ACC112 (cell line): ENCODE results near the gene RAI1.

ENCODE experiments used
- H2AFZ ChIP-seq: fragments of 200-600 bp; sonication (generic); one replicate; pipeline ENCODE4 v1.6.0; 2017; ENCODE audit warnings: antibody characterized with exemption, low read length; ENCODE audit not compliant: unreplicated experiment
- H3K27ac ChIP-seq: fragments of 200-600 bp; sonication (generic); 2 replicates; pipeline ENCODE4 v1.5.1; 2014; ENCODE audit warnings: low read depth, mild to moderate bottlenecking, antibody characterized with exemption, low read length, moderate library complexity
- H3K27me3 ChIP-seq: fragments of 200-600 bp; sonication (generic); 2 replicates; pipeline ENCODE4 v1.6.1; 2014; ENCODE audit warnings: mild to moderate bottlenecking, antibody characterized with exemption, low read length, moderate library complexity, mixed read lengths; ENCODE audit not compliant: insufficient read depth
- H3K36me3 ChIP-seq: fragments of 200-600 bp; sonication (generic); 2 replicates; pipeline ENCODE4 v1.6.1; 2016; ENCODE audit warnings: mild to moderate bottlenecking, antibody characterized with exemption, low read length, moderate library complexity, mixed read lengths; ENCODE audit not compliant: insufficient read depth
- H3K4me1 ChIP-seq: fragments of 200-600 bp; sonication (generic); one replicate; pipeline ENCODE4 v1.6.1; 2016; ENCODE audit warnings: low read length, mixed read lengths; ENCODE audit not compliant: insufficient read depth, unreplicated experiment, control insufficient read depth
- H3K4me3 ChIP-seq: fragments of 200-600 bp; sonication (generic); 2 replicates; pipeline ENCODE4 v1.5.1; 2014; ENCODE audit warnings: mild to moderate bottlenecking, low read depth, low read length
- H3K79me2 ChIP-seq: fragments of 200-600 bp; sonication (generic); one replicate; pipeline ENCODE4 v1.6.0; 2016; ENCODE audit warnings: low read length; ENCODE audit not compliant: control insufficient read depth, unreplicated experiment, insufficient read depth

The RAI1 gene

GRCh38 chr17:17757391-17757791, 76.1 kb downstream of the RAI1 start:
- H3K27ac ChIP-seq, result no peak overlapping the region
- H3K4me1 ChIP-seq, result peaks cover 12% of the 10 kb centered on the region
- H3K79me2 ChIP-seq, result peaks cover 39% of the 10 kb centered on the region
- H3K4me3 ChIP-seq, result no peak overlapping the region
- H2AFZ ChIP-seq, result no peak overlapping the region
- H3K36me3 ChIP-seq, result no peaks in the 10 kb centered on the region
- H3K27me3 ChIP-seq, result no peaks in the 10 kb centered on the region

- no peak overlapping the region for H2AFZ ChIP-seq
- H3K36me3 ChIP-seq, result no peaks in the 10 kb centered on the region
- H3K27me3 ChIP-seq, result no peaks in the 10 kb centered on the region
- H3K27ac ChIP-seq, result no peak overlapping the region
- peaks cover 5% of the 10 kb centered on the region for H3K4me1 ChIP-seq
- peaks cover 31% of the 10 kb centered on the region for H3K79me2 ChIP-seq
- no peak overlapping the region for H3K4me3 ChIP-seq
These were observed 76.9 kb downstream of the RAI1 start for GRCh38 chr17:17757956-17758845.

- Histone ChIP-seq H2AFZ (no peak overlapping the region), H3K36me3 (no peaks in the 10 kb centered on the region), H3K79me2 (peaks cover 28% of the 10 kb centered on the region), H3K4me3 (no peak overlapping the region), H3K27me3 (no peaks in the 10 kb centered on the region), H3K4me1 (no peaks in the 10 kb centered on the region), H3K27ac (no peak overlapping the region)
These were observed 77.8 kb downstream of the RAI1 start for GRCh38 chr17:17758941-17759563.

GRCh38 chr17:17760350-17760749, 79.1 kb downstream of the RAI1 start:
- H3K27ac ChIP-seq, result no peak overlapping the region
- peaks cover 22% of the 10 kb centered on the region for H3K79me2 ChIP-seq
- no peak overlapping the region for H2AFZ ChIP-seq
- no peaks in the 10 kb centered on the region for H3K27me3 ChIP-seq
- no peaks in the 10 kb centered on the region for H3K36me3 ChIP-seq
- H3K4me1 ChIP-seq, result peaks cover 3% of the 10 kb centered on the region
- no peak overlapping the region for H3K4me3 ChIP-seq

GRCh38 chr17:17760872-17761550, 79.8 kb downstream of the RAI1 start:
- Histone ChIP-seq H3K79me2 (peaks cover 17% of the 10 kb centered on the region), H3K27me3 (no peaks in the 10 kb centered on the region), H2AFZ (no peak overlapping the region)

GRCh38 chr17:17761894-17762743, 80.9 kb downstream of the RAI1 start:
- Histone ChIP-seq H3K79me2 (peaks cover 17% of the 10 kb centered on the region), H3K4me3 (no peak overlapping the region), H3K36me3 (no peaks in the 10 kb centered on the region), H3K4me1 (peaks cover 4% of the 10 kb centered on the region), H3K27me3 (no peaks in the 10 kb centered on the region), H3K27ac (no peak overlapping the region), H2AFZ (no peak overlapping the region)

More at GRCh38 chr17:17760872-17761550, 79.8 kb downstream of the RAI1 start:
- no peak overlapping the region for H3K27ac ChIP-seq
- H3K36me3 ChIP-seq, result no peaks in the 10 kb centered on the region
- H3K4me3 ChIP-seq, result no peak overlapping the region
- peaks cover 4% of the 10 kb centered on the region for H3K4me1 ChIP-seq

GRCh38 chr17:17762744-17763105, 81.5 kb downstream of the RAI1 start:
- Histone ChIP-seq H3K4me1 (peaks cover 4% of the 10 kb centered on the region), H3K36me3 (no peaks in the 10 kb centered on the region), H2AFZ (no peak overlapping the region), H3K27ac (no peak overlapping the region), H3K27me3 (no peaks in the 10 kb centered on the region), H3K4me3 (no peak overlapping the region), H3K79me2 (peaks cover 17% of the 10 kb centered on the region)

- Histone ChIP-seq H3K79me2 (peaks cover 16% of the 10 kb centered on the region), H2AFZ (no peak overlapping the region), H3K36me3 (no peaks in the 10 kb centered on the region), H3K4me1 (peaks cover 4% of the 10 kb centered on the region), H3K27me3 (no peaks in the 10 kb centered on the region), H3K4me3 (no peak overlapping the region), H3K27ac (no peak overlapping the region)
These were observed 81.9 kb downstream of the RAI1 start for GRCh38 chr17:17763136-17763535.

- Histone ChIP-seq H3K4me1 (peaks cover 4% of the 10 kb centered on the region), H3K79me2 (peaks cover 14% of the 10 kb centered on the region), H3K27me3 (no peaks in the 10 kb centered on the region), H3K36me3 (no peaks in the 10 kb centered on the region), H3K27ac (no peak overlapping the region), H3K4me3 (no peak overlapping the region), H2AFZ (no peak overlapping the region)
These were observed 82.5 kb downstream of the RAI1 start for GRCh38 chr17:17763734-17764133.
